ENCODE results near the gene ACVR1B.
A peak's percentile ranks its signal among the peaks of the same experiment; 100 is the strongest.

Gene ACVR1B

GRCh38 chr12:52026263-52026662 is 74.8 kb downstream of the ACVR1B start:
- no peak for DNase-seq

- DNase-seq: no peak
Observed at GRCh38 chr12:52027085-52027843, 75.8 kb downstream of the ACVR1B start.

GRCh38 chr12:52029685-52030084 is 78.2 kb downstream of the ACVR1B start:
- no peak for DNase-seq

- no peak for DNase-seq
Observed at GRCh38 chr12:52032446-52032803, 80.9 kb downstream of the ACVR1B start.

GRCh38 chr12:52032804-52033445 is 81.4 kb downstream of the ACVR1B start:
- DNase-seq: peak; percentile 89

GRCh38 chr12:52033446-52034140 is 82.1 kb downstream of the ACVR1B start:
- no peak for DNase-seq

- no peak for DNase-seq
Observed at GRCh38 chr12:52035190-52035589, 83.7 kb downstream of the ACVR1B start.

GRCh38 chr12:52035926-52036325 is 84.4 kb downstream of the ACVR1B start:
- DNase-seq: peak; percentile 42

GRCh38 chr12:52036587-52037171 is 85.2 kb downstream of the ACVR1B start:
- DNase-seq: peak; percentile 93

- DNase-seq: no peak
Observed at GRCh38 chr12:52037248-52037861, 85.9 kb downstream of the ACVR1B start.

- DNase-seq: no peak
Observed at GRCh38 chr12:52038447-52038846, 86.9 kb downstream of the ACVR1B start.

GRCh38 chr12:52041035-52041434 is 89.5 kb downstream of the ACVR1B start:
- no peak for DNase-seq

- DNase-seq: peak; percentile 60
Observed at GRCh38 chr12:52041695-52042123, 90.2 kb downstream of the ACVR1B start.

- DNase-seq: peak; percentile 20
Observed at GRCh38 chr12:52042706-52043385, 91.3 kb downstream of the ACVR1B start.

- DNase-seq: no peak
Observed at GRCh38 chr12:52043386-52044212, 92.1 kb downstream of the ACVR1B start.

- peak; percentile 21 for DNase-seq
Observed at GRCh38 chr12:52044292-52044983, 92.9 kb downstream of the ACVR1B start.

- DNase-seq: peak; percentile 22
Observed at GRCh38 chr12:52045794-52046199, 94.3 kb downstream of the ACVR1B start.

All from activated T-cell treated with anti-CD3 and anti-CD28 coated beads, Interleukin-2, amount 50 U/mL, for 1 hour (primary cell).